Fibroblast of villous mesenchyme (primary cell): ENCODE measurements around the gene SMYD3. TPM values are rescaled to one million over a fixed set of nuclear protein-coding genes. Genes with fewer than 3 reads are reported as not detected.

Source experiments
- DNase-seq: peaks from one replicate; pipeline ENCODE4 v3.0.0-alpha.2; 2010; ENCODE audit warnings: low read depth
- H3K4me3 ChIP-seq: 2 replicates; pipeline ENCODE4 v1.5.1; 2011; ENCODE audit warnings: low read depth, mild to moderate bottlenecking, low read length
- CTCF ChIP-seq: IDR thresholded peaks from 2 replicates; pipeline ENCODE4 v1.5.1; 2012; ENCODE audit warnings: low read depth, mild to moderate bottlenecking, low read length; ENCODE audit not compliant: insufficient read depth
- total RNA-seq: library from RNA; depleted of rRNA; stranded (reverse); fragments of >200 nt; gene quantifications from 2 replicates; pipeline ENCODE4 v1.2.3, GENCODE V29; 2012

SMYD3 gene
- total RNA-seq, 1 donor: 35.4 TPM

- TF ChIP-seq CTCF: peak; percentile 69
- peak; percentile 84 for DNase-seq
- no peak overlapping the region for H3K4me3 ChIP-seq
Observed at GRCh38 chr1:246497331-246497915, 9.7 kb downstream of the SMYD3 start.

- peak; percentile 85 for DNase-seq
- H3K4me3 ChIP-seq: no peak overlapping the region
- TF ChIP-seq CTCF: peak; percentile 93
Observed at GRCh38 chr1:246492611-246493245, 14.4 kb downstream of the SMYD3 start.

- H3K4me3 ChIP-seq: no peak overlapping the region
- no peak for DNase-seq
- TF ChIP-seq CTCF: no peak
Observed at GRCh38 chr1:246491551-246492053, 15.5 kb downstream of the SMYD3 start.

GRCh38 chr1:246488674-246489073, 18.4 kb downstream of the SMYD3 start:
- no peak overlapping the region for H3K4me3 ChIP-seq
- no peak for TF ChIP-seq CTCF

GRCh38 chr1:246483569-246483933, 23.5 kb downstream of the SMYD3 start:
- peak overlapping the region; percentile 33 for H3K4me3 ChIP-seq
- no peak for TF ChIP-seq CTCF
- DNase-seq: no peak

More at GRCh38 chr1:246488674-246489073, 18.4 kb downstream of the SMYD3 start:
- no peak for DNase-seq

- TF ChIP-seq CTCF: no peak
- DNase-seq: peak; percentile 93
- H3K4me3 ChIP-seq: peak overlapping the region; percentile 33
Observed at GRCh38 chr1:246482805-246483568, 24.1 kb downstream of the SMYD3 start.
